Neural cell (in vitro differentiated cells): ENCODE data around the gene KCNAB2. TPM values are rescaled to one million over a fixed set of nuclear protein-coding genes. Genes with fewer than 3 reads are reported as not detected.

Experiments
- H2AFZ ChIP-seq: fragments of 200-600, 300-800 bp; sonication (generic), shearing (Covaris generic); 2 replicates; pipeline ENCODE4 v1.6.0; 2014; ENCODE audit warnings: low read depth, mild to moderate bottlenecking, antibody characterized with exemption, low read length, moderate library complexity
- H3F3A ChIP-seq: fragments of 200-600 bp; shearing (Covaris generic); 2 replicates; pipeline ENCODE4 v1.6.1; 2016; ENCODE audit warnings: mild to moderate bottlenecking, moderate library complexity, mixed read lengths, antibody characterized with exemption, low read length; ENCODE audit not compliant: insufficient read depth, poor library complexity, severe bottlenecking
- H3K27ac ChIP-seq: fragments of 200-600, 300-800 bp; sonication (generic), shearing (Covaris generic); 2 replicates; pipeline ENCODE4 v1.5.1; 2014; ENCODE audit warnings: mild to moderate bottlenecking, low read length, moderate library complexity
- H3K27me3 ChIP-seq: fragments of 300-800, 200-600 bp; sonication (generic), shearing (Covaris generic); 2 replicates; pipeline ENCODE4 v1.6.0; 2014; ENCODE audit warnings: mild to moderate bottlenecking, low read depth, low read length, moderate library complexity; ENCODE audit not compliant: insufficient read depth
- H3K36me3 ChIP-seq: fragments of 300-800, 200-600 bp; sonication (generic), shearing (Covaris generic); 2 replicates; pipeline ENCODE4 v1.5.1; 2014; ENCODE audit warnings: mild to moderate bottlenecking, antibody characterized with exemption, low read length, moderate library complexity; ENCODE audit not compliant: insufficient read depth
- H3K4me2 ChIP-seq: fragments of 300-800, 200-600 bp; sonication (generic), shearing (Covaris generic); 2 replicates; pipeline ENCODE4 v1.6.0; 2014; ENCODE audit warnings: mild to moderate bottlenecking, low read length
- H3K4me3 ChIP-seq: fragments of 300-800, 200-600 bp; sonication (generic), shearing (Covaris generic); 2 replicates; pipeline ENCODE4 v1.5.1; 2014; ENCODE audit warnings: mild to moderate bottlenecking, low read length, moderate library complexity
- H3K79me2 ChIP-seq: fragments of 200-600 bp; shearing (Covaris generic); replicated peaks from 2 replicates; pipeline ENCODE4 v1.6.0; 2014; ENCODE audit warnings: mild to moderate bottlenecking, low read length, moderate library complexity; ENCODE audit not compliant: insufficient read depth
- H3K9ac ChIP-seq: fragments of 300-800, 200-600 bp; sonication (generic), shearing (Covaris generic); 2 replicates; pipeline ENCODE4 v1.6.1; 2016; ENCODE audit warnings: mild to moderate bottlenecking, low read length, mixed read lengths
- H3K9me2 ChIP-seq: fragments of 200-600 bp; shearing (Covaris generic); 2 replicates; pipeline ENCODE4 v1.6.1; 2016; ENCODE audit warnings: mild to moderate bottlenecking, low read length, mixed read lengths; ENCODE audit not compliant: insufficient read depth
- H3K9me3 ChIP-seq: fragments of 200-600, 300-800 bp; sonication (generic), shearing (Covaris generic); 2 replicates; pipeline ENCODE4 v1.6.1; 2016; ENCODE audit warnings: mild to moderate bottlenecking, mixed run types, low read length, moderate library complexity, mixed read lengths
- H4K20me1 ChIP-seq: fragments of 200-600 bp; shearing (Covaris generic); 2 replicates; pipeline ENCODE4 v1.6.1; 2016; ENCODE audit warnings: mild to moderate bottlenecking, mixed run types; ENCODE audit not compliant: insufficient read depth
- CTCF ChIP-seq: fragments of 450-650 bp; IDR thresholded peaks from 2 replicates; pipeline ENCODE4 v1.5.1; 2014; ENCODE audit warnings: antibody characterized with exemption, mild to moderate bottlenecking, moderate library complexity; ENCODE audit not compliant: poor library complexity, severe bottlenecking
- EP300 ChIP-seq: fragments of 450-650 bp; conservative IDR thresholded peaks from 2 replicates; pipeline ENCODE4 v1.6.1; 2014; ENCODE audit warnings: antibody characterized with exemption, mild to moderate bottlenecking, moderate library complexity; ENCODE audit not compliant: poor library complexity, severe bottlenecking
- EZH2 ChIP-seq: fragments of 200-600, 300-800 bp; shearing (Covaris generic), sonication (generic); IDR thresholded peaks from 2 replicates; pipeline ENCODE4 v1.6.1; 2014; ENCODE audit warnings: antibody characterized with exemption, low read length, borderline replicate concordance, mild to moderate bottlenecking; ENCODE audit not compliant: insufficient read depth, poor library complexity, severe bottlenecking
- MXI1 ChIP-seq: fragments of 450-650 bp; conservative IDR thresholded peaks from 2 replicates; pipeline ENCODE4 v1.6.1; 2014; ENCODE audit warnings: antibody characterized with exemption, mild to moderate bottlenecking; ENCODE audit not compliant: poor library complexity, severe bottlenecking
- POLR2AphosphoS5 ChIP-seq: IDR thresholded peaks from 2 replicates; pipeline ENCODE4 v1.6.1; 2012
- RAD21 ChIP-seq: fragments of 450-650 bp; conservative IDR thresholded peaks from 2 replicates; pipeline ENCODE4 v1.6.1; 2014; ENCODE audit warnings: antibody characterized with exemption, mild to moderate bottlenecking, moderate library complexity
- REST ChIP-seq: IDR thresholded peaks from 2 replicates; pipeline ENCODE4 v1.6.1; 2012; ENCODE audit warnings: borderline replicate concordance
- SMC3 ChIP-seq: fragments of 450-650 bp; conservative IDR thresholded peaks from 2 replicates; pipeline ENCODE4 v1.6.1; 2014; ENCODE audit warnings: antibody characterized with exemption, mild to moderate bottlenecking, moderate library complexity; ENCODE audit not compliant: poor library complexity
- TAF1 ChIP-seq: IDR thresholded peaks from 2 replicates; pipeline ENCODE4 v1.6.1; 2012; ENCODE audit warnings: low read depth
- polyA plus RNA-seq: library from polyadenylated mRNA; depleted of rRNA; stranded (reverse); fragments of >200 nt; gene quantifications from 2 replicates; pipeline ENCODE4 v1.2.3, GENCODE V29; 2014

The KCNAB2 gene
- polyA plus RNA-seq, 1 donor from 2014 or later, result 11.7 TPM

GRCh38 chr1:6106977-6107376, 61.3 kb downstream of the KCNAB2 start:
- H3K27me3 ChIP-seq, result no peaks in the 10 kb centered on the region
- H3K9me2 ChIP-seq, result no peaks in the 10 kb centered on the region
- H4K20me1 ChIP-seq, result no peaks in the 10 kb centered on the region
- H3K79me2 ChIP-seq, result no peaks in the 10 kb centered on the region
- no peaks in the 10 kb centered on the region for H3K36me3 ChIP-seq
- no peak overlapping the region for H2AFZ ChIP-seq
- no peak overlapping the region for H3K27ac ChIP-seq
- H3K4me3 ChIP-seq, result no peak overlapping the region
- no peak overlapping the region for H3K9ac ChIP-seq
- H3K9me3 ChIP-seq, result no peaks in the 10 kb centered on the region
- no peaks in the 10 kb centered on the region for H3F3A ChIP-seq
- no peak overlapping the region for H3K4me2 ChIP-seq
- TF ChIP-seq MXI1 (no peak), EP300 (no peak), CTCF (no peak), SMC3 (no peak), REST (no peak), EZH2 (no peak), RAD21 (no peak), POLR2AphosphoS5 (no peak), TAF1 (no peak)

GRCh38 chr1:6107409-6108356, 62.0 kb downstream of the KCNAB2 start:
- H3K4me2 ChIP-seq, result no peak overlapping the region
- no peaks in the 10 kb centered on the region for H3K27me3 ChIP-seq
- H4K20me1 ChIP-seq, result no peaks in the 10 kb centered on the region
- no peak overlapping the region for H2AFZ ChIP-seq
- no peaks in the 10 kb centered on the region for H3K79me2 ChIP-seq
- H3K9me3 ChIP-seq, result no peaks in the 10 kb centered on the region
- no peak overlapping the region for H3K4me3 ChIP-seq
- no peak overlapping the region for H3K9ac ChIP-seq
- H3K9me2 ChIP-seq, result no peaks in the 10 kb centered on the region
- TF ChIP-seq EP300, result no peak
- no peak for TF ChIP-seq POLR2AphosphoS5
- no peak for TF ChIP-seq SMC3
- no peak for TF ChIP-seq REST
- TF ChIP-seq TAF1, result no peak
- TF ChIP-seq CTCF, result no peak
- no peak for TF ChIP-seq EZH2
- TF ChIP-seq MXI1, result no peak
- no peaks in the 10 kb centered on the region for H3F3A ChIP-seq
- H3K36me3 ChIP-seq, result no peaks in the 10 kb centered on the region
- H3K27ac ChIP-seq, result no peak overlapping the region
